ENCODE results near the gene TRIL.

GRCh38 chr7:28940741-28941384 is 17.3 kb downstream of the TRIL start:
- TF ChIP-seq, protein P1, sequence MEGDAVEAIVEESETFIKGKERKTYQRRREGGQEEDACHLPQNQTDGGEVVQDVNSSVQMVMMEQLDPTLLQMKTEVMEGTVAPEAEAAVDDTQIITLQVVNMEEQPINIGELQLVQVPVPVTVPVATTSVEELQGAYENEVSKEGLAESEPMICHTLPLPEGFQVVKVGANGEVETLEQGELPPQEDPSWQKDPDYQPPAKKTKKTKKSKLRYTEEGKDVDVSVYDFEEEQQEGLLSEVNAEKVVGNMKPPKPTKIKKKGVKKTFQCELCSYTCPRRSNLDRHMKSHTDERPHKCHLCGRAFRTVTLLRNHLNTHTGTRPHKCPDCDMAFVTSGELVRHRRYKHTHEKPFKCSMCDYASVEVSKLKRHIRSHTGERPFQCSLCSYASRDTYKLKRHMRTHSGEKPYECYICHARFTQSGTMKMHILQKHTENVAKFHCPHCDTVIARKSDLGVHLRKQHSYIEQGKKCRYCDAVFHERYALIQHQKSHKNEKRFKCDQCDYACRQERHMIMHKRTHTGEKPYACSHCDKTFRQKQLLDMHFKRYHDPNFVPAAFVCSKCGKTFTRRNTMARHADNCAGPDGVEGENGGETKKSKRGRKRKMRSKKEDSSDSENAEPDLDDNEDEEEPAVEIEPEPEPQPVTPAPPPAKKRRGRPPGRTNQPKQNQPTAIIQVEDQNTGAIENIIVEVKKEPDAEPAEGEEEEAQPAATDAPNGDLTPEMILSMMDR (IDR thresholded peaks at IDR 0.05) = no peak
- TF ChIP-seq EZH2 (IDR thresholded peaks at IDR 0.05; ENCODE audit: borderline replicate concordance, insufficient read depth, low read depth, low read length, poor library complexity, severe bottlenecking) = no peak

Data from B cell (primary cell).